Sigmoid colon (tissue), 4 donors: ENCODE data around the gene MTNR1B.

Experiments
- CTCF ChIP-seq, 4 experiments: fragments of 450-650 bp in 3 of 4; fragments of 200-600 bp in 1 of 4; IDR thresholded peaks; one replicate each; pipeline ENCODE4 v1.5.1; 2016 to 2019; ENCODE audit warnings: antibody characterized with exemption in 4 of 4, mild to moderate bottlenecking in 3 of 4, moderate library complexity in 2 of 4
- POLR2A ChIP-seq, 2 donors: fragments of 450-650 bp; IDR thresholded peaks; one replicate each; pipeline ENCODE4 v1.6.1; 2016; ENCODE audit warnings: antibody characterized with exemption in 2 of 2, mild to moderate bottlenecking in 2 of 2, moderate library complexity in 2 of 2
- POLR2AphosphoS5 ChIP-seq, 4 donors: sonication (generic); formaldehyde crosslinking; IDR thresholded peaks; one replicate each; pipeline ENCODE4 v1.6.1; 2017; ENCODE audit warnings: antibody characterized with exemption in 4 of 4

GRCh38 chr11:92969293-92969633 lies 188 bp upstream of the MTNR1B start:
- TF ChIP-seq CTCF (IDR thresholded peaks at IDR 0.05) (no peak), POLR2A (IDR thresholded peaks at IDR 0.05) (no peak), POLR2AphosphoS5 (IDR thresholded peaks at IDR 0.05) (no peak)
